ENCODE results near the gene GDNF.

The GDNF gene

GRCh38 chr5:37767961-37768360 is 71.9 kb downstream of the GDNF start:
- Histone ChIP-seq H2BK12ac (ENCODE audit: low read length) (no peak overlapping the region), H3K23ac (ENCODE audit: low read depth, low read length, poor library complexity) (no peak overlapping the region), H3K27ac (replicated peaks; ENCODE audit: low read length) (no peak overlapping the region), H2BK120ac (ENCODE audit: low read depth, low read length) (no peak overlapping the region), H3K79me1 (ENCODE audit: low read depth, low read length) (no peaks in the 10 kb centered on the region), H3K4me2 (ENCODE audit: insufficient read depth, low read length, poor library complexity, severe bottlenecking) (no peak overlapping the region), H3K4me1 (ENCODE audit: control insufficient read depth in 2 of 2, insufficient read depth in 1 of 2, low read depth in 1 of 2, low read length in 2 of 2) (peaks cover 0 to 2% of the 10 kb centered on the region in 2 donors), H3K18ac (ENCODE audit: low read length) (no peak overlapping the region), H2AK5ac (ENCODE audit: low read depth, low read length) (no peak overlapping the region), H3K4ac (ENCODE audit: low read length) (no peak overlapping the region), H2AFZ (ENCODE audit: low read length) (no peak overlapping the region), H3K27me3 (ENCODE audit: control insufficient read depth in 3 of 3, insufficient read depth in 3 of 3, low read depth in 1 of 3, low read length in 3 of 3) (no peaks in the 10 kb centered on the region), H3K14ac (ENCODE audit: low read length) (no peak overlapping the region), H4K8ac (ENCODE audit: low read depth, low read length) (no peak overlapping the region), H3K9me3 (replicated peaks in 1 of 2; ENCODE audit: control insufficient read depth in 2 of 2, insufficient read depth in 1 of 2, low read depth in 1 of 2, low read length in 2 of 2) (no peaks in the 10 kb centered on the region), H4K91ac (ENCODE audit: low read depth, low read length, poor library complexity) (no peak overlapping the region), H3K9ac (ENCODE audit: low read depth, low read length, poor library complexity) (no peak overlapping the region), H2BK15ac (ENCODE audit: low read length) (no peak overlapping the region), H3K4me3 (ENCODE audit: low read length in 2 of 2) (no peak overlapping the region), H2BK5ac (ENCODE audit: low read length) (no peak overlapping the region), H3K36me3 (replicated peaks in 1 of 2; ENCODE audit: control insufficient read depth in 2 of 2, insufficient read depth in 2 of 2, low read length in 2 of 2) (no peaks in the 10 kb centered on the region)
- DNase-seq (ENCODE audit: low spot score), result no peak
- WGBS, 2 donors (ENCODE audit: extremely low coverage in 2 of 2, insufficient read length in 2 of 2, insufficient replicate concordance in 1 of 2), result no CpG with 5 or more reads among the region's 4 CpGs

- Histone ChIP-seq H3K79me1 (ENCODE audit: low read depth, low read length) (no peaks in the 10 kb centered on the region), H2AK5ac (ENCODE audit: low read depth, low read length) (no peak overlapping the region), H3K23ac (ENCODE audit: low read depth, low read length, poor library complexity) (no peak overlapping the region), H3K36me3 (replicated peaks in 1 of 2; ENCODE audit: control insufficient read depth in 2 of 2, insufficient read depth in 2 of 2, low read length in 2 of 2) (no peaks in the 10 kb centered on the region), H2BK120ac (ENCODE audit: low read depth, low read length) (no peak overlapping the region), H3K14ac (ENCODE audit: low read length) (no peak overlapping the region), H3K9me3 (replicated peaks in 1 of 2; ENCODE audit: control insufficient read depth in 2 of 2, insufficient read depth in 1 of 2, low read depth in 1 of 2, low read length in 2 of 2) (no peaks in the 10 kb centered on the region), H3K18ac (ENCODE audit: low read length) (no peak overlapping the region), H2BK12ac (ENCODE audit: low read length) (no peak overlapping the region), H3K4ac (ENCODE audit: low read length) (no peak overlapping the region), H2AFZ (ENCODE audit: low read length) (no peak overlapping the region), H2BK5ac (ENCODE audit: low read length) (no peak overlapping the region), H3K27ac (replicated peaks; ENCODE audit: low read length) (no peak overlapping the region), H3K4me3 (ENCODE audit: low read length in 2 of 2) (no peak overlapping the region), H4K8ac (ENCODE audit: low read depth, low read length) (no peak overlapping the region), H3K27me3 (ENCODE audit: control insufficient read depth in 3 of 3, insufficient read depth in 3 of 3, low read depth in 1 of 3, low read length in 3 of 3) (no peaks in the 10 kb centered on the region), H3K4me1 (ENCODE audit: control insufficient read depth in 2 of 2, insufficient read depth in 1 of 2, low read depth in 1 of 2, low read length in 2 of 2) (peaks cover 0 to 2% of the 10 kb centered on the region in 2 donors), H3K4me2 (ENCODE audit: insufficient read depth, low read length, poor library complexity, severe bottlenecking) (no peak overlapping the region), H2BK15ac (ENCODE audit: low read length) (no peak overlapping the region), H3K9ac (ENCODE audit: low read depth, low read length, poor library complexity) (no peak overlapping the region), H4K91ac (ENCODE audit: low read depth, low read length, poor library complexity) (no peak overlapping the region)
- DNase-seq (ENCODE audit: low spot score), result no peak
- WGBS, 2 donors (ENCODE audit: extremely low coverage in 2 of 2, insufficient read length in 2 of 2, insufficient replicate concordance in 1 of 2), result no CpG with 5 or more reads among the region's 3 CpGs
Observed at GRCh38 chr5:37767251-37767650, 72.6 kb downstream of the GDNF start.
